Naive thymus-derived CD8-positive, alpha-beta T cell (primary cell): ENCODE measurements around the gene SLFN11. TPM values are rescaled to one million over a fixed set of nuclear protein-coding genes. Genes with fewer than 3 reads are reported as not detected.
"Not testable (repeated sequence)": the region's sequence is repeated elsewhere in the genome, so short reads cannot be mapped to it uniquely, and the experiment has no call there.

Experiments used
- ATAC-seq, 2 donors: fragments of 150-1000 bp; cut with Tn5 transposase in 1 of 2; sonication (Bioruptor Pico), chemical (Tn5 transposase) in 1 of 2; 1 replicate in 1 of 2; 2 replicates in 1 of 2; pipeline ENCODE4 v1.10.0; 2021; ENCODE audit warnings: mild to moderate bottlenecking in 2 of 2, moderate library complexity in 2 of 2
- POLR2A ChIA-PET: fragments of 350-600 bp; sonication (Branson Sonifier 250); formaldehyde crosslinking; loops from one replicate; lab custom pipeline; 2021; ENCODE audit warnings: antibody characterized with exemption; lab: Charles Lee
- DNase-seq, 10 donors: peaks; one replicate each; pipeline versions ENCODE4 v3.0.0 to v3.0.0-alpha.2; 2020 to 2022
- H3K27ac Mint-ChIP-seq, 10 donors: one replicate each; pipeline ENCODE4 v1.8.0; 2020 to 2022; ENCODE audit warnings: mild to moderate bottlenecking in 10 of 10, mixed read lengths in 10 of 10, moderate library complexity in 4 of 10, inconsistent platforms in 1 of 10
- H3K27me3 Mint-ChIP-seq, 5 donors: one replicate each; pipeline ENCODE4 v1.8.0; 2021 to 2022; ENCODE audit warnings: mixed read lengths in 5 of 5
- H3K36me3 Mint-ChIP-seq, 3 donors: one replicate each; pipeline ENCODE4 v1.8.0; 2020 to 2022; ENCODE audit warnings: mixed read lengths in 3 of 3, mild to moderate bottlenecking in 2 of 3, inconsistent platforms in 1 of 3
- H3K4me1 Mint-ChIP-seq, 4 donors: one replicate each; pipeline ENCODE4 v1.8.0; 2021 to 2022; ENCODE audit warnings: mixed read lengths in 4 of 4
- H3K4me3 Mint-ChIP-seq, 10 donors: one replicate each; pipeline ENCODE4 v1.8.0; 2020 to 2022; ENCODE audit warnings: mild to moderate bottlenecking in 10 of 10, mixed read lengths in 10 of 10, moderate library complexity in 6 of 10, inconsistent platforms in 1 of 10
- H3K9me3 Mint-ChIP-seq, 9 donors: one replicate each; pipeline ENCODE4 v1.8.0; 2020 to 2022; ENCODE audit warnings: mixed read lengths in 9 of 9, mild to moderate bottlenecking in 3 of 9, inconsistent platforms in 1 of 9, moderate library complexity in 1 of 9
- polyA plus RNA-seq, 3 donors: library from polyadenylated mRNA; unstranded; fragments of 300-500 nt; fragmentation: Illumina TruSeq; gene quantifications; one replicate each; pipeline ENCODE4 v1.2.3, GENCODE V29; 2021
- total RNA-seq, 8 experiments: library from RNA in 2 of 8; stranded (reverse) in 2 of 8; gene quantifications; one replicate each; pipeline ENCODE4 v1.2.3 and lab custom pipeline; 2021 to 2026

The SLFN11 gene
- 10 to 100 TPM; 10.8 to 16.0 TPM for total RNA-seq
- polyA plus RNA-seq, result 10 to 100 TPM in 1 of 3 donors, 1 to 10 TPM in 2; 4.8 to 12.3 (median 4.9) TPM
- total RNA-seq (lab: John Stamatoyannopoulos, UW), result 10.2 to 62.5 (median 27.3) reads per million in 6 experiments

- H3K4me3 Mint-ChIP-seq, result peak within 1 kb of the TSS; percentile 93 to 100 (median 98)
- peak within 1 kb of the TSS; percentile 93 to 100 (median 98) for H3K27ac Mint-ChIP-seq
- peaks cover 27 to 63% (median 50%) of the 10 kb centered on the region in 4 donors for H3K4me1 Mint-ChIP-seq
- ATAC-seq (peak; percentile 87 to 91), DNase-seq (peak; percentile 63 to 91 (median 84))
- peaks cover 2 to 22% (median 11%) of the 10 kb centered on the region in 9 donors for H3K9me3 Mint-ChIP-seq
- H3K27me3 Mint-ChIP-seq, result no peaks in the 10 kb centered on the region
- peaks cover 0 to 13% (median 10%) of the 10 kb centered on the region in 3 donors for H3K36me3 Mint-ChIP-seq
- POLR2A ChIA-PET, result interaction anchor here (0.6 to 2.4 kb wide), 13 partner anchors 11 to 436 kb away, joined by 3 to 12 read pairs (median 6); partner anchors contain the start of genes PEX12, SLFN12L, SLFN13 and TAF15
Observed at GRCh38 chr17:35373534-35373983, at the start of gene SLFN11. SLFN11 (minus strand) TSS chr17:35373621; CDS start chr17:35363807, 9,814 bp downstream.

- H3K36me3 Mint-ChIP-seq, result peaks cover 6 to 26% (median 25%) of the 10 kb centered on the region in 3 donors
- H3K4me3 Mint-ChIP-seq, H3K4me1 Mint-ChIP-seq, ATAC-seq, H3K9me3 Mint-ChIP-seq, DNase-seq, H3K27ac Mint-ChIP-seq, H3K27me3 Mint-ChIP-seq: not testable (repeated sequence)
- POLR2A ChIA-PET, result interaction anchor here (0.7 kb wide), 2 partner anchors 16 to 177 kb away, joined by 3 to 4 read pairs; no protein-coding TSS in a partner anchor
Observed at GRCh38 chr17:35421069-35421468, 47.6 kb upstream of the SLFN11 start.

GRCh38 chr17:35416659-35417058 lies 43.2 kb upstream of the SLFN11 start:
- H3K4me3 Mint-ChIP-seq, result no peak overlapping the region
- H3K9me3 Mint-ChIP-seq, result peaks cover 0 to 15% (median 2%) of the 10 kb centered on the region in 9 donors
- POLR2A ChIA-PET, result no interaction called here
- H3K36me3 Mint-ChIP-seq, result peaks cover 11 to 47% (median 37%) of the 10 kb centered on the region in 3 donors
- DNase-seq, result no peak
- H3K4me1 Mint-ChIP-seq, result no peaks in the 10 kb centered on the region
- ATAC-seq, result no peak
- no peak overlapping the region for H3K27ac Mint-ChIP-seq
- no peaks in the 10 kb centered on the region for H3K27me3 Mint-ChIP-seq

- H3K36me3 Mint-ChIP-seq, result peaks cover 18 to 58% (median 44%) of the 10 kb centered on the region in 3 donors
- H3K9me3 Mint-ChIP-seq, result peaks cover 0 to 15% (median 2%) of the 10 kb centered on the region in 9 donors
- H3K27ac Mint-ChIP-seq, H3K4me1 Mint-ChIP-seq, DNase-seq, POLR2A ChIA-PET, H3K27me3 Mint-ChIP-seq, H3K4me3 Mint-ChIP-seq, ATAC-seq: not testable (repeated sequence)
Observed at GRCh38 chr17:35414707-35415106, 41.3 kb upstream of the SLFN11 start.

- H3K4me3 Mint-ChIP-seq, result no peak overlapping the region
Observed at GRCh38 chr17:35414247-35414646, 40.8 kb upstream of the SLFN11 start.

GRCh38 chr17:35407531-35407930 lies 34.1 kb upstream of the SLFN11 start:
- H3K4me1 Mint-ChIP-seq, result peaks cover 0 to 8% (median 6%) of the 10 kb centered on the region in 4 donors
- H3K4me3 Mint-ChIP-seq, result no peak overlapping the region
- no peak overlapping the region for H3K27ac Mint-ChIP-seq
- DNase-seq (no peak), ATAC-seq (no peak)
- no peaks in the 10 kb centered on the region for H3K9me3 Mint-ChIP-seq
- H3K27me3 Mint-ChIP-seq, result no peaks in the 10 kb centered on the region
- POLR2A ChIA-PET, result no interaction called here
- H3K36me3 Mint-ChIP-seq, result peaks cover 12 to 32% (median 30%) of the 10 kb centered on the region in 3 donors

More at GRCh38 chr17:35414247-35414646, 40.8 kb upstream of the SLFN11 start:
- H3K27me3 Mint-ChIP-seq, result no peaks in the 10 kb centered on the region
- peaks cover 18 to 58% (median 45%) of the 10 kb centered on the region in 3 donors for H3K36me3 Mint-ChIP-seq
- no peak overlapping the region for H3K27ac Mint-ChIP-seq
- peaks cover 0 to 15% (median 2%) of the 10 kb centered on the region in 9 donors for H3K9me3 Mint-ChIP-seq
- ATAC-seq (no peak), DNase-seq (no peak)
- POLR2A ChIA-PET, result no interaction called here
- H3K4me1 Mint-ChIP-seq, result no peaks in the 10 kb centered on the region

GRCh38 chr17:35406568-35406967 lies 33.1 kb upstream of the SLFN11 start:
- no peaks in the 10 kb centered on the region for H3K9me3 Mint-ChIP-seq
- peaks cover 7 to 30% (median 29%) of the 10 kb centered on the region in 3 donors for H3K36me3 Mint-ChIP-seq
- H3K27ac Mint-ChIP-seq, result peak overlapping the region in 1 of 10 donors; percentile 12
- DNase-seq (no peak), ATAC-seq (no peak)
- POLR2A ChIA-PET, result interaction anchor here (1.5 kb wide), 1 partner anchor 34 kb away, joined by 3 read pairs; no protein-coding TSS in a partner anchor
- no peak overlapping the region for H3K4me3 Mint-ChIP-seq
- H3K27me3 Mint-ChIP-seq, result no peaks in the 10 kb centered on the region
- H3K4me1 Mint-ChIP-seq, result peaks cover 0 to 8% (median 6%) of the 10 kb centered on the region in 4 donors

GRCh38 chr17:35404360-35404759 lies 30.9 kb upstream of the SLFN11 start:
- H3K36me3 Mint-ChIP-seq, result peaks cover 0 to 15% (median 14%) of the 10 kb centered on the region in 3 donors
- ATAC-seq (peak in 1 of 2 donors; percentile 44), DNase-seq (no peak)
- H3K4me3 Mint-ChIP-seq, result no peak overlapping the region
- H3K27me3 Mint-ChIP-seq, result no peaks in the 10 kb centered on the region
- peaks cover 0 to 8% (median 6%) of the 10 kb centered on the region in 4 donors for H3K4me1 Mint-ChIP-seq
- POLR2A ChIA-PET, result no interaction called here
- peaks cover 0 to 7% (median 0%) of the 10 kb centered on the region in 9 donors for H3K9me3 Mint-ChIP-seq
- no peak overlapping the region for H3K27ac Mint-ChIP-seq

GRCh38 chr17:35393783-35394182 lies 20.4 kb upstream of the SLFN11 start:
- POLR2A ChIA-PET, H3K4me1 Mint-ChIP-seq, H3K27ac Mint-ChIP-seq, DNase-seq, H3K36me3 Mint-ChIP-seq, H3K27me3 Mint-ChIP-seq, H3K4me3 Mint-ChIP-seq, ATAC-seq, H3K9me3 Mint-ChIP-seq: not testable (repeated sequence)

GRCh38 chr17:35390663-35391062 lies 17.2 kb upstream of the SLFN11 start:
- peaks cover 0 to 9% (median 2%) of the 10 kb centered on the region in 4 donors for H3K4me1 Mint-ChIP-seq
- peaks cover 0 to 6% (median 0%) of the 10 kb centered on the region in 5 donors for H3K27me3 Mint-ChIP-seq
- DNase-seq (no peak), ATAC-seq (no peak)
- peaks cover 0 to 2% (median 0%) of the 10 kb centered on the region in 9 donors for H3K9me3 Mint-ChIP-seq
- H3K36me3 Mint-ChIP-seq, result peaks cover 0 to 3% (median 0%) of the 10 kb centered on the region in 3 donors
- H3K27ac Mint-ChIP-seq, result no peak overlapping the region
- no peak overlapping the region for H3K4me3 Mint-ChIP-seq
- POLR2A ChIA-PET, result no interaction called here

GRCh38 chr17:35390156-35390555 lies 16.7 kb upstream of the SLFN11 start:
- no peak overlapping the region for H3K4me3 Mint-ChIP-seq
- DNase-seq, result no peak
- POLR2A ChIA-PET, result no interaction called here
- peaks cover 0 to 3% (median 0%) of the 10 kb centered on the region in 9 donors for H3K9me3 Mint-ChIP-seq
- peaks cover 0 to 6% (median 0%) of the 10 kb centered on the region in 5 donors for H3K27me3 Mint-ChIP-seq
- H3K4me1 Mint-ChIP-seq, result peaks cover 0 to 9% (median 2%) of the 10 kb centered on the region in 4 donors
- ATAC-seq, result no peak
- H3K36me3 Mint-ChIP-seq, result peaks cover 0 to 3% (median 0%) of the 10 kb centered on the region in 3 donors
- no peak overlapping the region for H3K27ac Mint-ChIP-seq

- POLR2A ChIA-PET, result no interaction called here
- Mint-ChIP-seq H3K4me3 (no peak overlapping the region), H3K27me3 (peaks cover 0 to 3% (median 0%) of the 10 kb centered on the region in 5 donors), H3K9me3 (peaks cover 0 to 6% (median 0%) of the 10 kb centered on the region in 9 donors), H3K27ac (no peak overlapping the region), H3K4me1 (peaks cover 0 to 5% (median 3%) of the 10 kb centered on the region in 4 donors), H3K36me3 (no peaks in the 10 kb centered on the region)
- ATAC-seq, result no peak
- no peak for DNase-seq
Observed at GRCh38 chr17:35387496-35387895, 14.1 kb upstream of the SLFN11 start.

- no peak for ATAC-seq
- POLR2A ChIA-PET, result no interaction called here
- Mint-ChIP-seq H3K9me3 (no peaks in the 10 kb centered on the region), H3K4me3 (no peak overlapping the region), H3K27me3 (no peaks in the 10 kb centered on the region), H3K4me1 (peaks cover 15 to 49% (median 22%) of the 10 kb centered on the region in 4 donors), H3K36me3 (no peaks in the 10 kb centered on the region), H3K27ac (peak overlapping the region in 2 of 10 donors; percentile 12 to 37)
- DNase-seq, result no peak
Observed at GRCh38 chr17:35377706-35378105, 4.3 kb upstream of the SLFN11 start.
